T-helper 1 cell treated with Interleukin-12 subunit alpha and Interleukin-12 subunit beta and Interleukin-4 antibody, amounts not matched to agents 30 ng/mL and 1 ng/mL, for 36 hours (primary cell): ENCODE data around the gene RPL39. TPM values are rescaled to one million over a fixed set of nuclear protein-coding genes. Genes with fewer than 3 reads are reported as not detected.
"Not testable (repeated sequence)": the region's sequence is repeated elsewhere in the genome, so short reads cannot be mapped to it uniquely, and the experiment has no call there.

ENCODE experiments used
- intact Hi-C: fragments of 100-400 bp; cut with micrococcal nuclease; formaldehyde crosslinking; loops from one replicate; pipeline ENCODE4 v1.15.1; 2024
- total RNA-seq: library from RNA; stranded (reverse); gene quantifications from 2 replicates; pipeline ENCODE4 v1.2.3, GENCODE V29; 2022

The RPL39 gene
- total RNA-seq, 1 donor from 2014 or later, result 1,745 TPM

- intact Hi-C loops, result no loop called here
Observed at GRCh38 chrX:119763836-119764387, 27.5 kb downstream of the RPL39 start.

- intact Hi-C loops, result no loop called here
Observed at GRCh38 chrX:119763181-119763580, 28.2 kb downstream of the RPL39 start.

GRCh38 chrX:119762718-119763117 lies 28.7 kb downstream of the RPL39 start:
- intact Hi-C loops, result no loop called here

- intact Hi-C loops, result no loop called here
Observed at GRCh38 chrX:119760026-119760877, 31.2 kb downstream of the RPL39 start.

- intact Hi-C loops, result no loop called here
Observed at GRCh38 chrX:119759248-119759766, 32.1 kb downstream of the RPL39 start.

GRCh38 chrX:119758731-119759247 lies 32.6 kb downstream of the RPL39 start:
- intact Hi-C loops, result no loop called here

- intact Hi-C loops, result loop anchor here (2.0 kb wide), 2 partner anchors 75 to 289 kb away; partner anchors contain the start of gene SLC25A5
Observed at GRCh38 chrX:119757979-119758730, 33.3 kb downstream of the RPL39 start, which contains the start of gene SOWAHD. Gene SOWAHD, plus strand, starts transcription at chrX:119758588. Its CDS starts 80 bp downstream, at chrX:119758668.

- intact Hi-C loops, result loop anchor here (2.0 kb wide), 2 partner anchors 75 to 289 kb away; partner anchors contain the start of gene SLC25A5
Observed at GRCh38 chrX:119757646-119757978, 33.8 kb downstream of the RPL39 start.

- intact Hi-C loops, result loop anchor here (1.0 to 2.0 kb wide), 4 partner anchors 34 to 288 kb away; partner anchors contain the start of genes RPL39 and SLC25A5
Observed at GRCh38 chrX:119756926-119757635, 34.3 kb downstream of the RPL39 start.

GRCh38 chrX:119755981-119756533 lies 35.4 kb downstream of the RPL39 start:
- intact Hi-C loops, result loop anchor here (1.0 to 2.0 kb wide), 6 partner anchors 35 to 287 kb away; partner anchors contain the start of genes NDUFA1, RNF113A, RPL39 and SLC25A5

GRCh38 chrX:119753639-119754257 lies 37.7 kb downstream of the RPL39 start:
- intact Hi-C loops, result loop anchor here (1.0 to 2.0 kb wide), 7 partner anchors 23 to 237 kb away; partner anchors contain the start of genes NKRF and SEPTIN6

GRCh38 chrX:119753001-119753400 lies 38.4 kb downstream of the RPL39 start:
- intact Hi-C loops, result loop anchor here (1.0 kb wide), 6 partner anchors 23 to 237 kb away; partner anchors contain the start of genes NKRF and SEPTIN6

GRCh38 chrX:119750751-119751150 lies 40.7 kb downstream of the RPL39 start:
- intact Hi-C loops, result not testable (repeated sequence)

GRCh38 chrX:119750131-119750530 lies 41.3 kb downstream of the RPL39 start:
- intact Hi-C loops, result not testable (repeated sequence)

- intact Hi-C loops, result no loop called here
Observed at GRCh38 chrX:119745283-119745848, 46.1 kb downstream of the RPL39 start.

GRCh38 chrX:119738742-119739141 lies 52.7 kb downstream of the RPL39 start:
- intact Hi-C loops, result no loop called here
